ENCODE measurements around the gene ZNF462.

- TF ChIP-seq POLR2A (IDR thresholded peaks at IDR 0.05; ENCODE audit: low read length) (no peak), CTCF (IDR thresholded peaks at IDR 0.05) (no peak), HMGXB4 (CRISPR knock-in tag; IDR thresholded peaks at IDR 0.05; ENCODE audit: borderline replicate concordance) (no peak), CHD4 (IDR thresholded peaks at IDR 0.05; ENCODE audit: borderline replicate concordance) (no peak), HDAC2 (IDR thresholded peaks at IDR 0.05) (no peak)
Observed at GRCh38 chr9:106933470-106933869, 70.5 kb downstream of the ZNF462 start.
